Measurements from ENCODE around the gene KCNQ5.

The KCNQ5 gene

DNA sequence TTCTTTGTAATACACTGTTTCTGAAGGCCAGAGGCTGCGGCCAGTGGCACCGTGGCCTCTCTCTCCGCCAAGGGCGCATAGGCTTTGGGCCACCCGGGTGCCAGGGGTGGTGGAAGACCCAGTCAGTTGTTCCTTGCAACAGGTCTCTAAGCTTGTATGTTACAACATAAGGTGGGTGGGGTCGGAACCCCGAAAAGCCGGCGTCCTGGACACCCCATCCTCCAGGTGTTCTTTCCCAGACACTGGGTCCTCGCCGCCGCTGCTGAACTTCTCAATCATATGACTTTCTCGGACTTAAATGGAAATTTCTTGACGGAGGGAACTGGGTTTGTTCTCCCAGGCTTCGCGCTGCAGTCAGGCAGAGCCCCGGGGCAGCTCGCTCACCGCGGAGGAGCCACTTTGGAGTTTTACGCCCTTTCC, 983 bp upstream of the KCNQ5 start:
- TF ChIP-seq, protein P1, sequence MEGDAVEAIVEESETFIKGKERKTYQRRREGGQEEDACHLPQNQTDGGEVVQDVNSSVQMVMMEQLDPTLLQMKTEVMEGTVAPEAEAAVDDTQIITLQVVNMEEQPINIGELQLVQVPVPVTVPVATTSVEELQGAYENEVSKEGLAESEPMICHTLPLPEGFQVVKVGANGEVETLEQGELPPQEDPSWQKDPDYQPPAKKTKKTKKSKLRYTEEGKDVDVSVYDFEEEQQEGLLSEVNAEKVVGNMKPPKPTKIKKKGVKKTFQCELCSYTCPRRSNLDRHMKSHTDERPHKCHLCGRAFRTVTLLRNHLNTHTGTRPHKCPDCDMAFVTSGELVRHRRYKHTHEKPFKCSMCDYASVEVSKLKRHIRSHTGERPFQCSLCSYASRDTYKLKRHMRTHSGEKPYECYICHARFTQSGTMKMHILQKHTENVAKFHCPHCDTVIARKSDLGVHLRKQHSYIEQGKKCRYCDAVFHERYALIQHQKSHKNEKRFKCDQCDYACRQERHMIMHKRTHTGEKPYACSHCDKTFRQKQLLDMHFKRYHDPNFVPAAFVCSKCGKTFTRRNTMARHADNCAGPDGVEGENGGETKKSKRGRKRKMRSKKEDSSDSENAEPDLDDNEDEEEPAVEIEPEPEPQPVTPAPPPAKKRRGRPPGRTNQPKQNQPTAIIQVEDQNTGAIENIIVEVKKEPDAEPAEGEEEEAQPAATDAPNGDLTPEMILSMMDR (IDR thresholded peaks at IDR 0.05; ENCODE audit: insufficient read depth, low read length, poor library complexity, severe bottlenecking), result no peak
- TF ChIP-seq EZH2phosphoT487 (conservative IDR thresholded peaks at IDR 0.05; ENCODE audit: low read length), result no peak
- no peaks in the 10 kb centered on the region for H3K27me3 ChIP-seq (ENCODE audit: low read length)
- H3K9me2 ChIP-seq (replicated peaks; ENCODE audit: insufficient read depth, low read length), result no peaks in the 10 kb centered on the region
- peaks cover 28% of the 10 kb centered on the region for H3K79me2 ChIP-seq (ENCODE audit: insufficient read depth, low read length)
- H3K36me3 ChIP-seq (ENCODE audit: low read length), result peaks cover 4% of the 10 kb centered on the region; the same call in 1 of the 2 replicates
- peak overlapping the region; percentile 98 for H2AFZ ChIP-seq (ENCODE audit: low read depth, low read length, severe bottlenecking)
- no peaks in the 10 kb centered on the region for H4K20me1 ChIP-seq (ENCODE audit: low read depth, low read length)
- H3K9me3 ChIP-seq (ENCODE audit: insufficient read depth, low read length), result no peaks in the 10 kb centered on the region
- peak overlapping the region; percentile 97 for H3K4me2 ChIP-seq (ENCODE audit: low read depth, low read length, poor library complexity, severe bottlenecking)
- H3K9ac ChIP-seq (ENCODE audit: low read length), result peak overlapping the region; percentile 98
- H3K4me3 ChIP-seq (ENCODE audit: insufficient read depth, low read length, poor library complexity, severe bottlenecking), result peak overlapping the region; percentile 96
- H3K27ac ChIP-seq (ENCODE audit: low read depth, low read length), result peak overlapping the region; percentile 99
- peaks cover 44% of the 10 kb centered on the region for H3F3A ChIP-seq (ENCODE audit: insufficient read depth)

DNA sequence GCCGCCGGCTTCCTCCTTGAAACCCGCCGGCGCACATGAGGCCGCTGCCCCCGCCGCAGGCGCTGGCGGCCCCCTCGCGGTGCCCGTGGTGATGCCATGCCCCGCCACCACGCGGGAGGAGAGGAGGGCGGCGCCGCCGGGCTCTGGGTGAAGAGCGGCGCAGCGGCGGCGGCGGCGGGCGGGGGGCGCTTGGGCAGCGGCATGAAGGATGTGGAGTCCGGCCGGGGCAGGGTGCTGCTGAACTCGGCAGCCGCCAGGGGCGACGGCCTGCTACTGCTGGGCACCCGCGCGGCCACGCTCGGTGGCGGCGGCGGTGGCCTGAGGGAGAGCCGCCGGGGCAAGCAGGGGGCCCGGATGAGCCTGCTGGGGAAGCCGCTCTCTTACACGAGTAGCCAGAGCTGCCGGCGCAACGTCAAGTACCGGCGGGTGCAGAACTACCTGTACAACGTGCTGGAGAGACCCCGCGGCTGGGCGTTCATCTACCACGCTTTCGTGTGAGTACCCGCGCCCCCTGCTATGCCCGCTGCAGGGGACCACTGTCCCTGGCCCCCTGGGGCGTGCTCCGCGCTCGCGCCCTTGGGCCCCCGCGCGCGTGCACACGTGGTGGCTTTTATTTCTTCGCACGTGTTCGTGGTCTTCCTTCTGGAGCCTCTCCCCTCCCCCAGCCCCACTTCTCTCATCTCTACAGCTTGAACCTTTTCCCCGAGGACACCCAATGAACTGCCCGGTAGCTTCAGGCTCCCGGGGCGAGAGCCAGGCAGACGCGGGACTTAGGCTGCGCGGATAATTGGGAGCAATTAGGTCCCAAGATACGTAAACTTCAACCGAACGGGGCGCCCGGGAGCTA, 453 bp downstream of the KCNQ5 start:
- Histone ChIP-seq H2AFZ (ENCODE audit: low read depth, low read length, severe bottlenecking) (peak overlapping the region; percentile 98), H3K4me2 (ENCODE audit: low read depth, low read length, poor library complexity, severe bottlenecking) (peak overlapping the region; percentile 97), H3K9me2 (replicated peaks; ENCODE audit: insufficient read depth, low read length) (no peaks in the 10 kb centered on the region), H3K9ac (ENCODE audit: low read length) (peak overlapping the region; percentile 98), H3K4me3 (ENCODE audit: insufficient read depth, low read length, poor library complexity, severe bottlenecking) (peak overlapping the region; percentile 96), H3K9me3 (ENCODE audit: insufficient read depth, low read length) (no peaks in the 10 kb centered on the region), H3F3A (ENCODE audit: insufficient read depth) (peaks cover 44% of the 10 kb centered on the region), H3K27ac (ENCODE audit: low read depth, low read length) (peak overlapping the region; percentile 99), H3K27me3 (ENCODE audit: low read length) (no peaks in the 10 kb centered on the region), H3K79me2 (ENCODE audit: insufficient read depth, low read length) (peaks cover 42% of the 10 kb centered on the region), H3K36me3 (ENCODE audit: low read length) (peaks cover 7% of the 10 kb centered on the region; the same call in 1 of the 2 replicates), H4K20me1 (ENCODE audit: low read depth, low read length) (no peaks in the 10 kb centered on the region; the same call in 1 of the 2 replicates)
- TF ChIP-seq, protein P1 (IDR thresholded peaks at IDR 0.05; ENCODE audit: insufficient read depth, low read length, poor library complexity, severe bottlenecking), result peak; percentile 19
- no peak for TF ChIP-seq EZH2phosphoT487 (conservative IDR thresholded peaks at IDR 0.05; ENCODE audit: low read length)

DNA sequence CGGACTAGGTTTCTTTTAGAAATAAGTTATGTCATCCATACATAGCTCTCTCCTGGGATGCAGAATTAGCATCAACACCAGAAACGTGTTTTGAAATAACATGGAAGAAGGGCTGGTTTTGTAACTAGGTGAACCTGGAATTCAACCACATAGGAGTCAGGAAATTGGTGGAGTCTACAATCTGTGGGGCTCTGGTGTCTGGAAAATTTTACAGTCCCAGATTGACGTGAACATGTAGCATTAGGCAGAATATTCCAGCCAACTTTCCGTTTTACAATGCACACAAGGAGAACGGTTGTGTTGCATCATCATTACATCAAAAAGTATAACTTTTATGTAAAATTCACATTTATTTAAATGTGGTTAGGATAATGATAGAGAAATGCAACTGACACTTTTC, 1.9 kb downstream of the KCNQ5 start:
- Histone ChIP-seq H2AFZ (ENCODE audit: low read depth, low read length, severe bottlenecking) (peak overlapping the region; percentile 7), H3K9ac (ENCODE audit: low read length) (peak overlapping the region; percentile 98)

More for the DNA sequence above, 1.9 kb downstream of the KCNQ5 start:
- Histone ChIP-seq H3K36me3 (ENCODE audit: low read length) (peaks cover 7% of the 10 kb centered on the region; the same call in 1 of the 2 replicates), H3K27ac (ENCODE audit: low read depth, low read length) (peak overlapping the region; percentile 99), H3K9me3 (ENCODE audit: insufficient read depth, low read length) (no peaks in the 10 kb centered on the region), H3K4me3 (ENCODE audit: insufficient read depth, low read length, poor library complexity, severe bottlenecking) (peak overlapping the region; percentile 96), H3K79me2 (ENCODE audit: insufficient read depth, low read length) (peaks cover 57% of the 10 kb centered on the region), H3K27me3 (ENCODE audit: low read length) (no peaks in the 10 kb centered on the region), H4K20me1 (ENCODE audit: low read depth, low read length) (no peaks in the 10 kb centered on the region; the same call in 1 of the 2 replicates), H3K9me2 (replicated peaks; ENCODE audit: insufficient read depth, low read length) (no peaks in the 10 kb centered on the region), H3K4me2 (ENCODE audit: low read depth, low read length, poor library complexity, severe bottlenecking) (peak overlapping the region; percentile 97), H3F3A (ENCODE audit: insufficient read depth) (peaks cover 44% of the 10 kb centered on the region)
- TF ChIP-seq, protein P1 (IDR thresholded peaks at IDR 0.05; ENCODE audit: insufficient read depth, low read length, poor library complexity, severe bottlenecking), result no peak
- no peak for TF ChIP-seq EZH2phosphoT487 (conservative IDR thresholded peaks at IDR 0.05; ENCODE audit: low read length)

Data from SU-DHL-6 (cell line).